HG02852 (cell line): ENCODE measurements around the gene CER1.
A peak's percentile ranks its signal among the peaks of the same experiment; 100 is the strongest.

ENCODE experiments used
- ATAC-seq: cut with Tn5 transposase; IDR thresholded peaks from one replicate; pipeline ENCODE4 v1.9.1; 2021; ENCODE audit warnings: mild to moderate bottlenecking, moderate library complexity; ENCODE audit not compliant: unreplicated experiment

Gene CER1, protein sequence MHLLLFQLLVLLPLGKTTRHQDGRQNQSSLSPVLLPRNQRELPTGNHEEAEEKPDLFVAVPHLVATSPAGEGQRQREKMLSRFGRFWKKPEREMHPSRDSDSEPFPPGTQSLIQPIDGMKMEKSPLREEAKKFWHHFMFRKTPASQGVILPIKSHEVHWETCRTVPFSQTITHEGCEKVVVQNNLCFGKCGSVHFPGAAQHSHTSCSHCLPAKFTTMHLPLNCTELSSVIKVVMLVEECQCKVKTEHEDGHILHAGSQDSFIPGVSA

DNA sequence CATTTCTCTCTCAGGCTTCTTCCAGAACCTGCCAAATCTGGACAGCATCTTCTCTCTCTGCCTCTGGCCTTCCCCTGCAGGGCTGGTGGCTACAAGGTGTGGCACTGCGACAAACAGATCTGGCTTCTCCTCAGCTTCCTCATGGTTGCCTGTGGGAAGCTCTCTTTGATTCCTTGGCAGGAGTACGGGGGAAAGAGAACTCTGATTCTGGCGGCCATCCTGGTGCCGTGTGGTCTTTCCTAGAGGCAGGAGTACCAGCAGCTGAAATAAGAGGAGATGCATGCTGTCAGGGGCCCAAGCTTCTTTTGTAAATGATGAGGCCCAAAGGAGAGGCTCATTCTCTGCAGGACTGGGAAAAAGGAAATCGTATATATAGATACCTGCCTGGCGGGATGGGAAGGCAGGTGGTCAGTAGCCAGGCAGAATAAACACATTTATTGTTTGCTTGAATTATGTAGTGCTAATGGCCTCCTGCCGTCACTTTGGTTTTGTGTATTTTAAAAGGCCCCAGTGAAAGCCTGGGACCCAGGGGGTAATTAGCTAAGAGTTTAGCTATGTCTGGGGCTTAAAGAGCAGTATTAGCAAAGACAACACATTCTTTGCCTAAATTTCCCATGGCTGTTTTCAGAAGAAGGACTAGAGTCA, at the start of gene CER1:
Gene CER1 (minus strand): TSS at position 343 of the 645 bp plus-strand sequence. CDS start 61 bp downstream, at position 282.
- no peak for ATAC-seq

DNA sequence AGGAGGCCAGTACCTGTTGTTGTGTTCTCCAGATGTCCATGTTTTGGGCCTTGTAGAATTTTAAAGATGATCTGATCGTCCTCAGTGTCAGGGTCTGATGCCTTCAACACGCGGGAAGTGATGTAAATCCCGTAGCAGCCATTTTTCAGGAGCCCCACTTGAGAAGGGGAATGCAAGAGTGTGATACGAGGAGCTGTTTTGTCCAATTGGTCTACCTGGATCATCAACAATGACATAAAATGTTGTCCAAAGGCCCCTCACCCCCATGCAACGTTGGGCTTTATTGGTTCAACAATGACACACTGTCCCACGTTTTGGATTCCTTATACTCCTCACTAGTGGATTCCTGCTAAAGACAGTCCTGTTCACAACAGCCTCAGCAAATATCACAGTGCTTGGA, 48.1 kb upstream of the CER1 start:
- no peak for ATAC-seq

- peak; percentile 52 for ATAC-seq
Observed at GRCh38 chr9:14769230-14769571, 46.7 kb upstream of the CER1 start.

DNA sequence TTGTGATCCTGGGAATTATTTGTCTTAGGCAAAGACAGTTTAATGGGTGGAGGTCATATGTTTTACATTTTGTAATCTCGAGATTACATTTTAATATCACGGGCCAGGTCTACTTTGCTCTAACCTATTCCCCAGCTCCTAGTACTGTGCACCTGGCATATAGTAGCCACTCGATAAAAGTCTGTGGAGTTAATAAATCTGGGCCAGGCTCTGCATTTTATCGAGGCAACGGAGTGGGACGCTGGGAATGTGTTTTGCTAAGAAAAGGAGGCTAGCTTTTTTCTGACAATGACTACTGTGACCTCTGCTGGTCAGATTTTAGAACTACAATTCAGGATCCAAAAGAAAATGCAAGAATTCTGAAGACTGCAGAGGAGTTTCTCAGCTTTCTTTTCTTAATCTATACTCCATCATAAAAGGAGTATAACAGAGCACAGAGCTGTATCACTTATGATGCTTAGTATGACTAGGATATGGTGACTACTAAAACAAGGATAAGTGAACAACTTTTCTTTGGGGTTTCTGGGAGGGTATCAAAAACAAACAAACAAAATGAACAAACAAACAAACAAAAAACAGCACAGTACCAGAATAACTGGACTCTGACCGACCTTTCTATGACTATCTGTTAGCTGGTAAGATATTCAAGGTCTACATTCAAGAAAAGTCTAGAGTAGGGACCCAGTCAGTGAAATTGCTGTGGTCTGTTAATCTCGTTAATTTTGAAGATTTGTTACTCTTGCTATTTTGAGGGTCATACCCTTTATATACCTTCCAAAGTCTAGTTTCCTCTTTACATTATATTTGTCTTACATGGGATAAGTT, 46.1 kb upstream of the CER1 start:
- ATAC-seq: no peak

DNA sequence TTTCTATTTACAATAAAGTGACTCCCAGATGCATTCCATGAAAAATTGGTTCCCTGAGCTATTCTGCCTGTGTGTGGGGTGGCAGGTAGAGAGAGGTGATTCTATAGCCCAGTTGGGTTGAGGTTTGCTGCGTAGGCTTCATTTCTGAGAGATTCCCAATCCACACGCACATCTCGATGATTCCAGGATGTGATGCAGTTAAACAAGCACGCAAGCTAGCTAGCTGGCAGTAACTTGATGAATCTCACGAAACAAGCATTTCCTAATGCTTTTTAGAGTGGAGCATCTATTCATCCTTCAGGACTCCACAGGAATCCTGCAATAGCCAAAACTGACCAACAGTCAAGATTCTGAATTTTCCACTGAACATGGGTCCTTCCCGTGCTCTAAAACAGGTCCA, 43.8 kb upstream of the CER1 start:
- no peak for ATAC-seq

GRCh38 chr9:14761584-14761983, 39.1 kb upstream of the CER1 start:
- ATAC-seq: no peak

DNA sequence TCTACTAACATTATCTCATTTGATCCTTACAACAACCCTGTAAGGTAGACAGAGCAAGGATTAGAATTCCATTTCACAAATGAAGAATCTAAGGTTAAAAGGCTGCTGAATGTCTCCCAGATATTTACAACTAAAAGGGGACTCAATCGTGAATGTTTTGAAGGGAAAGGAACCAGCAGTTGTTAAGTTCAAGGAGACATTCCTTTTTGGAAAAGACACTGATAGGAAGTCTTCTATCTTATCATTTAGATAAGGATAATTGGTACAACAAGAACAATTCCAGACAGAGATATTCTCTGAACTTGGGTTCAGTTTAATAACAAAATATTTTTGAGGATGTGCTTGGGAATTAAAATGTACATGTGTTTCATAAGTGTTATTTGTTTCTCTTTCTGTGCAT, 37.5 kb upstream of the CER1 start:
- no peak for ATAC-seq

GRCh38 chr9:14756291-14756690, 33.8 kb upstream of the CER1 start:
- ATAC-seq: no peak

GRCh38 chr9:14752871-14753270, 30.3 kb upstream of the CER1 start:
- ATAC-seq: no peak

GRCh38 chr9:14752271-14752670, 29.7 kb upstream of the CER1 start:
- no peak for ATAC-seq

- ATAC-seq: no peak
Observed at GRCh38 chr9:14750821-14751220, 28.3 kb upstream of the CER1 start.

GRCh38 chr9:14749741-14750211, 27.2 kb upstream of the CER1 start:
- ATAC-seq: no peak

GRCh38 chr9:14748373-14748772, 25.8 kb upstream of the CER1 start:
- ATAC-seq: no peak

- ATAC-seq: no peak
Observed at GRCh38 chr9:14747111-14747510, 24.6 kb upstream of the CER1 start.

GRCh38 chr9:14746626-14747025, 24.1 kb upstream of the CER1 start:
- no peak for ATAC-seq

- no peak for ATAC-seq
Observed at GRCh38 chr9:14744768-14745167, 22.2 kb upstream of the CER1 start.

GRCh38 chr9:14741369-14741768, 18.8 kb upstream of the CER1 start:
- peak; percentile 96 for ATAC-seq

DNA sequence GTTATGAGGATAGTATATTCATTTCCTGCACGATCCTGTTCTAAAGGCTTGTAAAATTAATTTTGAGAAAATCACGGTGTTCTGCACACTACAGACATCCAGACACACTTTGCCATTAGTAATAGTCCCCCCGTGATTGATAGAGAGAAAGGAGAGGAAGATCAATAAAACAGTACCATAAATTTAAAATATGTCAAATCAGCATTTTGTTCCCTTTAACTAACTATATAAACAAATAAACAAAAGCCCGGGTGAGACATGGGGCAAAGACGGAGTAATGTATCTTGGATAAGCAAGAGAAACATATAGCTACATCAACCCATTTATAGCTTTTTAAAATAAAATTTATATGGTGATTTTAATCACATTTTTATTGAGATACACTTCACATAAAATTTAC, 10.6 kb upstream of the CER1 start:
- no peak for ATAC-seq

DNA sequence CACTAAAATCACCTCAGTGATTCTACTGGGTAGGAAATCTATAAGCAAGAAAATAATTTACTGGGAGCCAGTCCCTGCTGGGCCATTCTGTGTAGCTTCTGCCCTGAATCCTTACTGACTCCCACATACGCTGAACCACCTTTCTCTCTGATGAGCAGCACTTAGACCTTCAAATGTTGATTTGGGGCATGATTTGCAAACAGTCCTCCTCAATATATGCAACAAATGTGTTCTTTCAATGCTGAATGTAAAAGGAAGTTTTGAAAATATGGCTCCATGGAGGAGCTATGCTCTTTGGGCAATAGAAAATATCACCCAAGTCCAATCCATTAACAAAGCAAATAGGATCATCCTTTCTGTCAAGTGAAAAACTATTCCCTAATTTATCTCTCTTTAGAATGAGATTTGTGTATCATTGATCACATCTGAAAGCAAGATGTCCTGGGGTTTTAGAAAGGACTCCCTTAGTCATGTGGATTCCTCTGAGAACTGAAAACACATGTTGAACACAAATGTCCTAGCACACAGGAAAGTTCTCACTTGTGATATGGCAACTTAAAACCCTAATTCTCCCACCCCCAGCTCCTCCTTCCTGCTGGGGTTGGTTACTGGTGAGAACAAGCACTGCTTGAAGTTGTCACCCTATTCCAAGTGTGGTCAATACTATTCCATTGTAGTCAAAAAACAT, 8.9 kb upstream of the CER1 start:
- no peak for ATAC-seq

GRCh38 chr9:14730461-14730898, 7.9 kb upstream of the CER1 start:
- no peak for ATAC-seq

DNA sequence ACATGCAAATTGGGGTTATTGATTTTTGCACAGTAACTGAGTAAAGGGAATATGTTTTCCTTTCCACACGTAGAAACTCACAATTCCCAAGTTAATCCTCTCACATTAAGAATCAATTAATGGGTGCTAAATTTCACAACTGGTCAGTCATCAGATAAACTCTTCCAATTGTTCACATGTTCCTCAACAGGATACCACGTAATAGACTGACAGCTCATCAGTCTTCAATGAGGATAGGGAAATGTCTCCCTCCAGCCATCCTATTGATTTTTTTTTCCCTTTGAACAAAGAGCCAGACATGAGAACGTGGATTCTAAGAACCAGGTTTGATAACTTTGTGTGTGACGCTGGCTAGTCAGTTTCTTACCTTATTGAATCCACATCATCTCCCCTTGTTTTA, 768 bp upstream of the CER1 start:
- no peak for ATAC-seq
